OCI-LY1 (cell line): ENCODE results near the gene HOXA3.

Experiments
- CTCF ChIP-seq: fragments of 200-600 bp; sonication (generic), shearing (Covaris generic); IDR thresholded peaks from 2 replicates; pipeline ENCODE4 v1.5.1; 2017; ENCODE audit warnings: mild to moderate bottlenecking, antibody characterized with exemption, low read length, moderate library complexity, mixed read lengths
- EZH2 ChIP-seq: fragments of 200-600 bp; sonication (generic), shearing (Covaris generic); IDR thresholded peaks from 2 replicates; pipeline ENCODE4 v1.8.0; 2017; ENCODE audit warnings: borderline replicate concordance, mixed run types, mild to moderate bottlenecking, antibody characterized with exemption, low read length, moderate library complexity, mixed read lengths

GRCh38 chr7:27141137-27141922 is 11.1 kb downstream of the HOXA3 start:
- TF ChIP-seq CTCF (no peak), EZH2 (no peak)
